ENCODE measurements around the gene AMMECR1. TPM values are rescaled to one million over a fixed set of nuclear protein-coding genes. Genes with fewer than 3 reads are reported as not detected.

The AMMECR1 gene
- total and polyA plus RNA-seq, 2 of the 13 experiments (the other 11 are each of a cell fraction or from before 2014, with no cell fraction given): 3.1 to 7.5 TPM

DNA sequence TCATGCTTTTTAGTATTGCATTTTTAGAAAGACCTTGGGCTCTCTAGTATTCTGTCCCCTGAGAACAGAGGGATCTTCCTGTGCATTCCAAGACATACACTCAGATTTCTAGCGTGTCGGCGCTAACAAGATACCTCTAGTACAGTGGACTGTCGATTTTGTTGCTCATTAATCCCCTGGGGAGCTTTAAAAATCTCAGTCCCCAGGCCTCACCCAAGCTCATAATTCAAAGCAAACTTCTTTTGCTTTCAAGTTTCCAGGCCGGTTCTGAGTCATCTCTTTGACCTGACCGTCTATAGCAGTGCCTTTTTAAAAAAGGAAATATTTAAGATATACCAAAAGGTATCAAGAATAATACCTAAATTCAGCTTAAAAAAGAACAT lies 137.0 kb downstream of the AMMECR1 start:
- no peaks in the 10 kb centered on the region for H3K79me2 ChIP-seq (ENCODE audit: insufficient read depth, low read length)
- H3K27ac ChIP-seq (ENCODE audit: extremely low read length, insufficient read depth, low read length): no peak overlapping the region
- FAIRE-seq (no peak), DNase-seq (ENCODE audit: low spot score) (no peak), ATAC-seq (no peak)
- H3K4me1 ChIP-seq (ENCODE audit: insufficient read depth, low read length): no peaks in the 10 kb centered on the region
- H2AFZ ChIP-seq (ENCODE audit: low read length): no peak overlapping the region
- no peaks in the 10 kb centered on the region for H3K27me3 ChIP-seq (ENCODE audit: control insufficient read depth in 1 of 2, insufficient read depth in 2 of 2, low read length in 2 of 2)
- H4K20me1 ChIP-seq (ENCODE audit: insufficient read depth, low read length): no peaks in the 10 kb centered on the region
- no peak overlapping the region for H3K4me3 ChIP-seq (replicated peaks in 1 of 3; ENCODE audit: insufficient read depth in 1 of 3, low read depth in 2 of 3, low read length in 3 of 3)
- H3K9ac ChIP-seq (ENCODE audit: insufficient read depth, low read depth, low read length): no peak overlapping the region
- ChIA-PET CTCF (ENCODE audit: low intra/inter-chr PET ratio, low total read pairs) (no interaction called here), POLR2A (no interaction called here)
- no peak overlapping the region for H3K4me2 ChIP-seq (ENCODE audit: low read depth, low read length)
- H3K9me3 ChIP-seq (ENCODE audit: low read length): no peaks in the 10 kb centered on the region
- TF ChIP-seq, protein P1, sequence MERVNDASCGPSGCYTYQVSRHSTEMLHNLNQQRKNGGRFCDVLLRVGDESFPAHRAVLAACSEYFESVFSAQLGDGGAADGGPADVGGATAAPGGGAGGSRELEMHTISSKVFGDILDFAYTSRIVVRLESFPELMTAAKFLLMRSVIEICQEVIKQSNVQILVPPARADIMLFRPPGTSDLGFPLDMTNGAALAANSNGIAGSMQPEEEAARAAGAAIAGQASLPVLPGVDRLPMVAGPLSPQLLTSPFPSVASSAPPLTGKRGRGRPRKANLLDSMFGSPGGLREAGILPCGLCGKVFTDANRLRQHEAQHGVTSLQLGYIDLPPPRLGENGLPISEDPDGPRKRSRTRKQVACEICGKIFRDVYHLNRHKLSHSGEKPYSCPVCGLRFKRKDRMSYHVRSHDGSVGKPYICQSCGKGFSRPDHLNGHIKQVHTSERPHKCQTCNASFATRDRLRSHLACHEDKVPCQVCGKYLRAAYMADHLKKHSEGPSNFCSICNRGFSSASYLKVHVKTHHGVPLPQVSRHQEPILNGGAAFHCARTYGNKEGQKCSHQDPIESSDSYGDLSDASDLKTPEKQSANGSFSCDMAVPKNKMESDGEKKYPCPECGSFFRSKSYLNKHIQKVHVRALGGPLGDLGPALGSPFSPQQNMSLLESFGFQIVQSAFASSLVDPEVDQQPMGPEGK (CRISPR knock-in tag; IDR thresholded peaks at IDR 0.05): no peak
- TF ChIP-seq, protein P2, sequence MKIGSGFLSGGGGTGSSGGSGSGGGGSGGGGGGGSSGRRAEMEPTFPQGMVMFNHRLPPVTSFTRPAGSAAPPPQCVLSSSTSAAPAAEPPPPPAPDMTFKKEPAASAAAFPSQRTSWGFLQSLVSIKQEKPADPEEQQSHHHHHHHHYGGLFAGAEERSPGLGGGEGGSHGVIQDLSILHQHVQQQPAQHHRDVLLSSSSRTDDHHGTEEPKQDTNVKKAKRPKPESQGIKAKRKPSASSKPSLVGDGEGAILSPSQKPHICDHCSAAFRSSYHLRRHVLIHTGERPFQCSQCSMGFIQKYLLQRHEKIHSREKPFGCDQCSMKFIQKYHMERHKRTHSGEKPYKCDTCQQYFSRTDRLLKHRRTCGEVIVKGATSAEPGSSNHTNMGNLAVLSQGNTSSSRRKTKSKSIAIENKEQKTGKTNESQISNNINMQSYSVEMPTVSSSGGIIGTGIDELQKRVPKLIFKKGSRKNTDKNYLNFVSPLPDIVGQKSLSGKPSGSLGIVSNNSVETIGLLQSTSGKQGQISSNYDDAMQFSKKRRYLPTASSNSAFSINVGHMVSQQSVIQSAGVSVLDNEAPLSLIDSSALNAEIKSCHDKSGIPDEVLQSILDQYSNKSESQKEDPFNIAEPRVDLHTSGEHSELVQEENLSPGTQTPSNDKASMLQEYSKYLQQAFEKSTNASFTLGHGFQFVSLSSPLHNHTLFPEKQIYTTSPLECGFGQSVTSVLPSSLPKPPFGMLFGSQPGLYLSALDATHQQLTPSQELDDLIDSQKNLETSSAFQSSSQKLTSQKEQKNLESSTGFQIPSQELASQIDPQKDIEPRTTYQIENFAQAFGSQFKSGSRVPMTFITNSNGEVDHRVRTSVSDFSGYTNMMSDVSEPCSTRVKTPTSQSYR (CRISPR knock-in tag; IDR thresholded peaks at IDR 0.05; ENCODE audit: borderline replicate concordance): no peak
- TF ChIP-seq ZSCAN12 (CRISPR knock-in tag; IDR thresholded peaks at IDR 0.05) (no peak), RELA (CRISPR knock-in tag; IDR thresholded peaks at IDR 0.05) (no peak), CBFB (CRISPR knock-in tag; IDR thresholded peaks at IDR 0.05) (no peak), KDM3A (CRISPR knock-in tag; IDR thresholded peaks at IDR 0.05; ENCODE audit: low read depth) (no peak), ZNF768 (CRISPR knock-in tag; IDR thresholded peaks at IDR 0.05) (no peak), MIER3 (CRISPR knock-in tag; IDR thresholded peaks at IDR 0.05; ENCODE audit: borderline replicate concordance) (no peak), BRCA1 (CRISPR knock-in tag; IDR thresholded peaks at IDR 0.05) (no peak), TIGD3 (CRISPR knock-in tag; IDR thresholded peaks at IDR 0.05; ENCODE audit: borderline replicate concordance) (no peak), ZNF260 (CRISPR knock-in tag; IDR thresholded peaks at IDR 0.05; ENCODE audit: borderline replicate concordance, low read depth) (no peak), GABPB1 (CRISPR knock-in tag; IDR thresholded peaks at IDR 0.05) (no peak)
- H3K36me3 ChIP-seq (replicated peaks in 1 of 2; ENCODE audit: control insufficient read depth in 1 of 2, insufficient read depth in 2 of 2, low read length in 2 of 2): no peaks in the 10 kb centered on the region
- in situ Hi-C loops (cut with HindIII; ENCODE audit: extremely low pct_ligation_motif_present, low pct_unique_long_range_greater_than_20kb) (no loop called here), intact Hi-C loops (cut with micrococcal nuclease; ENCODE audit: unreplicated experiment) (no loop called here)
- no TSS peak for BruUV-seq (replicated peaks)
- 78% methylated on average over 6 of the region's 6 CpGs for WGBS (ENCODE audit: low lambda C conversion rate)

Measured in HepG2 (cell line).